NCI-H524 (cell line): ENCODE results near the gene PRSS56.

Experiments used
- DNase-seq, 2 experiments: peaks; one replicate each; lab custom pipeline; 2025; lab: John Stamatoyannopoulos, UW

The PRSS56 gene

DNA sequence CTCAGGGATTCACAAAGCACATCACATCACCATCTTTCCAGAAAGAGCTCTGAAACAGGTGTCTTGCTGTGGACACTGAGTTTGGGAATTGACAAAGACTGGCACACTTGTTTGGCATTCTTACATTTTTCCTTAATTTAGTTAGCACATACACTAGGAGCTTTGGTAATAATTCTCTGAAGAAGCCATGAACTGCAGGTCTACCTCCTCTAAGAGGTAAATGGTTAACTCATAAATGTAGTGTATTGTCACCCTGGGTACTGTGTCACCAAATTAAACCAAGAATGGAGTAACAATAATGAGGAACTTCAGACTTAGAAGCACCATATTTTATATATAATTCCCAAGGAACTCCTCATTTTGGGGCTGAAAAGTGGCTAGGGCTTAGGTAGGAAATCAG is 52.9 kb downstream of the PRSS56 start:
- no peak for DNase-seq

DNA sequence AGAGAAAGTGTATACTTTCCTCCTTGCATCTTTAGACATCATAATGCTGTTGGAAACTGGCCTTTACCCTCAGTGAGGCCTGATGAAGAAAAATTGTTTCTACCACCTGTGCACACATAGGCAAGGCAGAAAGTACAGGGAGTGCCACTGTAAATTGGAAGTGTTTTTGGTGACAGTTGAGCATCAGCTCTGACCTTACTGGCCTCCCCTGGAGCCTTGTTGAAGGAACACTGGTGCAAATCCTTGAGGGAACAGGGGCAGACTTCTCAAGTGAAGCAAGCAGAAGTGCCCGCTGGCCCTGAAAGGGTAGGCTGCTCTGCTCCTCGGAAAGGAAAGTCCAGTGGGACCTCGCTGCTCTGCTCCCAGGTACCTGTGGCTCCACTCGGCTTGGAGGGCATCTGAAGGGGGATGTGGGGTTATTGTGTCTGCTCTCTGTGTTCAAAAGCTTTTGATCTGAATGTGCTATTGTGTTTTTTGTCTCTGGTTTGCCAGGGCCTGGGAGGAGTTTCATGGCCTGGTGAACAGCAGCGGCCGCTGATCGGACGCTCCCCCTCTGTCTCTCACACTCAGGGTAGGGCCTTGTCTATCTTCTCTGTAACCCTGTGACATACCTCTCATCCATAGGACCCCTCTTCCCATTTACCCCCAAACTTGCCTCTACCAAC is 53.7 kb downstream of the PRSS56 start:
- no peak for DNase-seq

- no peak for DNase-seq
These were observed 54.7 kb downstream of the PRSS56 start for GRCh38 chr2:232574674-232575403.
